Stimulated activated CD8-positive, alpha-beta memory T cell treated with anti-CD3 and anti-CD28 coated beads, Interleukin-15, amount 100 ng/mL, for 24 hours (primary cell): ENCODE data around the gene C1QL4.
"Not testable (repeated sequence)": the region's sequence is repeated elsewhere in the genome, so short reads cannot be mapped to it uniquely, and the experiment has no call there.

ENCODE experiments used
- DNase-seq: peaks from one replicate; pipeline ENCODE4 v3.0.0-alpha.2; 2020; ENCODE audit warnings: low read depth

Gene C1QL4

DNA sequence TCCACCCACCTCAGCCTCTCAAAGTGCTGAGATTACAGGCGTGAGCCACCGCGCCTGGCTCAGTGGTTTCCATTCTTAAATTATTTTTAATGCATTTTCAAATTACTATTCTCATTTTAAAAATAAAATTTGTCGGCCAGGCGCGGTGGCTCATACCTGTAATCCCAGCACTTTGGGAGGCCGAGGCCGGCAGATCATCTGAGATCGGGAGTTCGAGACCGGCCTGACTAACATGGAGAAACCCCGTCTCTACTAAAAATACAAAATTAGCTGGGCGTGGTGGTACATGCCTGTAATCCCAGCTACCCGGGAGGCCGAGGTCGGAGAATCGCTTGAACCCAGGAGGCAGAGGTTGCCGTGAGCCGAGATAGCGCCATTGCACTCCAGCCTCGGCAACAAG, 3.2 kb downstream of the C1QL4 start:
- not testable (repeated sequence) for DNase-seq

DNA sequence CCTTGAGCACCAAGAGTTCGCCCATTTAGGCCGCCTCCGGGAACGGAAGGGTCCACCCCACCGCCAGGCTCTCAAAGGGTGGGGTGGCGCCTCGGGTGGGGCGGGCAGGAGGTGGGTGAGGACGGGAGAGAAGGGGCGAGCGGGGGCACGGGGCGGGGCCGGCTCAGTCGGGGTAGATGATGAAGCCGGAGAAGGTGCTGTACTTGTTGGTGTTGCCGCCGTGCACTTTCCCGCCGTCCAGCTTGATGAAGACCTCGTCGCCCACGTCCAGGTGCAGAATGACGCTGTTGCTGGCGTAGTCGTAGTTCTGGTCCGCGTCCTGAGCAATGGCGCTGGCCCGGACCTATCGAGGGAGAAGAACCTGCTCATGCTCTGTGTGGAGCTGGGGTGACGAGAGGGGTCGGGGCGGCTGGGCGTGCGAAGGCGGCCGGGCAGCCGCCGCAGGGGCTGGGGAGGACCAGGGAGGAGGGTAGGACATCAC, 4.1 kb downstream of the C1QL4 start:
- no peak for DNase-seq

DNA sequence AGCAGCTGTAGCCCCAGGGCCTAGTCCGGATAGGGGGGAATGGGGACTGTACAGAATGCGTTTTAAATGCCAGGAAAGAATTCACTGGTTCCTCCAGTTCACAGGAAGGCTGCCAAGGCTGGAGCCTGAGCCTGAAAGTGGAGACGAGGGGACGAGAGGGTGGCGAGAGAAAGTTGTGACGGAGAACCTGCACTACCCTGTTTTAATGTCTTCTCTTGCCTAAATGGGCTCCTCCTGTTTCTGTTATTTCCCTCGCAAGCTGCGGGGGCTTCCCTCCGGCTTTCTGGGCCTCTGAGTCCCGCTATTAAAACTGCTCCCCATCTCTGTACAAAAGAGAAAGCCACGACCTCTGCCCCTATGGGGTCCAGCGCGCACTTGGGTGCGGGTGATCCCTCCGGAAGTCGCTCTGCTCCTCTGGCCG, 4.5 kb downstream of the C1QL4 start:
- no peak for DNase-seq

DNA sequence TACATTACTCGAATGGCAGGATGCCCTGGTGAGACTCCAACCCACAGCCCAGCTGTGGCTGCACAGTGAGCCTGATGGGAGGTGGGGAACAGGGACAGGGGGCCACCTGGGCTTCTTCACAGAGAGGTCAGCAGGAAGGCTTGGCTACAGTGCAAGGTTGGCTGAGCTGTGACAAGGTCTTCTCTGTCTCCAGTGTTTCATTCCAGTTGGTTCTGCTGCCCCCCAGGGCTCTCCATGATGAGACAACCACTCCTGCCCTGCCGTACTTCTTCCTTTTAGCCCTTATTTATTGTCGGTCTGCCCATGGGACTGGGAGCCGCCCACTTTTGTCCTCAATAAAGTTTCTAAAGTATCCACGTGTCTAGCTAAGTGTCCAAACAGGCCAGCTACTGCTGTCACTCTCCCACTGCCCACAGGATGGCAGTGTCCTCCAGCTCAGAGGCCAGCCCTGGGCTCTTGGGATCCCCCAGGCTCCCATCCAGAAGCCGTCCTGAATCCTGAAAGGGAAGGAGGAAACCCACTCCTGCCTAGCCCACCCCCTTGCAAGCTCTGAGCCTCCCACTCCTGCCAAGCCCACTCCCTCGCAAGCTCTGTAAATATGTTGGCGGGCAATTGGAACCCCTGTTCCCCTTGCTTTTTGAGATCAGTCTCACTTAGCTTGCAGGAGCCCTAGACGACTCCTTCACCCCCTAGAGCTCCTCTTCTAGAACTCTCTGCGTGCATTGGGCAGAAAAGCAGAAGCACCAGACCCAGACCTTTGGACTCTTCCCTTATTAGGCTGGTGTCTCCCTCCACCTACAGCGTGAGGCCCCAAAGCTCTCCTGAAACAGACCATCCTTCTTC, 5.4 kb downstream of the C1QL4 start:
- no peak for DNase-seq

DNA sequence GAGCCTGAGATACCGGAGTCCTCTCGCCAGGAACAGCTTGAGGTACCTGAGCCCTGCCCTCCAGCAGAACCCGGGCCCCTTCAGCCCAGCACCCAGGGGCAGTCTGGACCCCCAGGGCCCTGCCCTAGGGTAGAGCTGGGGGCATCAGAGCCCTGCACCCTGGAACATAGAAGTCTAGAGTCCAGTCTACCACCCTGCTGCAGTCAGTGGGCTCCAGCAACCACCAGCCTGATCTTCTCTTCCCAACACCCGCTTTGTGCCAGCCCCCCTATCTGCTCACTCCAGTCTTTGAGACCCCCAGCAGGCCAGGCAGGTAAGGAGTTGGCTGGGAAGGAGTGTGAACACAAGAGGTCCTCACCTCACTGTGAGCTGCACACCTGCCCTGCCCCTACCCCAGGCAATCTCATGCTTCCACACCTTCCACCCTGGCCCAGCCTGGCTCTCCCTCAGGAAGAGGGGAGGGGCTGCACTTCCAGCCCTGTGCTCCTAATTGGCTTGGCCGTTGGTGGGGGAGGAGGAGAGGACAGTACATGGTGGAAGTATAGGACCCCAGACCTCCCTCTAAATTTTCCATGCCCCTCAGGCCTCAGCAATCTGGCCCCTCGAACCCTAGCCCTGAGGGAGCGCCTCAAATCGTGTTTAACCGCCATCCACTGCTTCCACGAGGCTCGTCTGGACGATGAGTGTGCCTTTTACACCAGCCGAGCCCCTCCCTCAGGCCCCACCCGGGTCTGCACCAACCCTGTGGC, 6.2 kb downstream of the C1QL4 start:
- no peak for DNase-seq

DNA sequence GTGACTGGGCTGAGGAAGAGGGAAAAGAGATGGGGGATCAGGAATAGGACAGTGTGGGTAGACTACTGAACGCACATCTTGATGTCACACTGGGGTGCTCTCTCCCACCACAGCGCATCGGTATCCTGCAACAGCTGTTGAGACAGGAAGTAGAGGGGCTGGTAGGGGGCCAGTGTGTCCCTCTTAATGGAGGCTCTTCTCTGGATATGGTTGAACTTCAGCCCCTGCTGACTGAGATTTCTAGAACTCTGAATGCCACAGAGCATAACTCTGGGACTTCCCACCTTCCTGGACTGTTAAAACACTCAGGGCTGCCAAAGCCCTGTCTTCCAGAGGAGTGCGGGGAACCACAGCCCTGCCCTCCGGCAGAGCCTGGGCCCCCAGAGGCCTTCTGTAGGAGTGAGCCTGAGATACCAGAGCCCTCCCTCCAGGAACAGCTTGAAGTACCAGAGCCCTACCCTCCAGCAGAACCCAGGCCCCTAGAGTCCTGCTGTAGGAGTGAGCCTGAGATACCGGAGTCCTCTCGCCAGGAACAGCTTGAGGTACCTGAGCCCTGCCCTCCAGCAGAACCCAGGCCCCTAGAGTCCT, 6.9 kb downstream of the C1QL4 start:
- no peak for DNase-seq

DNA sequence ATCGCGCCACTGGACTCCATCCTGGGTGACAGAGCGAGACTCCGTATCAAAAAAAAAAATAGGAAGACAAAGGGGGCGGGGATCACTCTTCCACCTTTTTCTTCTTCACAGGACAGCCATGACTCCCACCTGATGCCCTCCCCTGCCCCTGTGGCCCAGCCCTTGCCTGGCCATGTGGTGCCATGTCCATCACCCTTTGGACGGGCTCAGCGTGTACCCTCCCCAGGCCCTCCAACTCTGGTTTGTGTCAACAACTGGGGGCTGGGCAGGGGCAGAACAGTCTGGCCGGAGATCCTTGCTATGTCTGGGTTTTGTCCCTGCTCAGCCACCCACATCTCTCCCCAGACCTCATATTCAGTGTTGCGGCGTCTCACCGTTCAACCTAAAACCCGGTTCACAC, 8.2 kb downstream of the C1QL4 start:
- no peak for DNase-seq

DNA sequence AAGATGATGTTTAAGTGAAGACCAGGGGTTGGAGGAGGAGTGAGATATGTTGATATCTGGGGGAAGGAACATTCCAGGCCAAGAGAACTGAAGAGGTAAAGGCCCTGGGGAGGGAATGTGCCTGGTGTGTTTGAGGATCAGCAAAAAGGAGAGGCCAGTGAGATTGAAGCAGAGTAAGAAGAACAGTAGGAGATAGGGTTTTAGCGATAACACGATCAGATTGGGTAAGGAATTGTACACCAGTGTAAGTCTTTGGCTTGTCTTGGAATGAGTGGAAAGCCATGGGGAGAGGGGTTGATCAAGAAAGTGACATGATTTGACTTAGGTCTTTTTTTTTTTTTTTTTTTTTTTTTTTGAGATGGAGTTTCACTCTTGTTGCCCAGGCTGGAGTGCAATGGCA, 9.1 kb downstream of the C1QL4 start:
- DNase-seq: no peak

DNA sequence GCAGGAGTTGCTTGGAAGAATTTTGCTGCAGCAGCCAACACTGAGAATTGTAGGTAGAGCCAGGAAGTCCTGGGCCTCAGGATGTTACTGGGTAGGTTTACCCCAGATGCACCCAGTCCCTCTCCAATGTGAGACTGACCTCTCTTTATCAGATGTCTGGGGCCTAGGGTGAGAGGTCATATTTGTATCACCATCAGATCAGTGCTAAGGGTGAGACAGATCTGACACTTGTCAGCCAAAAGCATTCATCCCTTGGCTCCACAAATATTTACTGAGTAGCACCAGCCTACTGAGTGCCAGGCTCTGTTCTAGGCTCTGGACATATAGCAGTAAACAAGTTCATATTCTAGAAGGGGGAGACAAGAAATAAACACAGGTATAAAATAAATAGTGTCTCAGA, 9.6 kb downstream of the C1QL4 start:
- DNase-seq: no peak

DNA sequence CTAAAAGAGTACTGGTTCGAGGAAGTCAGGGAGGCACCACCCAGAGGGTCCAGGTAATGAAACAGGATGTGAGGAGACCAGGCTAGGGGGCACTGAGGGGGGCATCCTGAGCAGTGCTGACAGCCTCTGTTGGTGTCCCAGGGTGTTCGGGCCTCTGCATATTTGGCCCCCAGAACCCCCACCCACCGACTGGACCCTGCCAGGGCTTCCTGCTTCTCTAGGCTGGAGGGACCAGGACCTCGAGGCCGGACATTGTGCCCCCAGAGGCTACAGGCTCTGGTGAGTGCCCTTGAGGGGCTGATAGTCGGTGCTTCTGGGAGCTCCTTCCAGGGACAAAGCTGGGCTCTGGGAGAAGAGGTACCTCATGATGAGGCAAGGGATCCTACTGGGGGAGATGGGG, 11.4 kb downstream of the C1QL4 start:
- no peak for DNase-seq

DNA sequence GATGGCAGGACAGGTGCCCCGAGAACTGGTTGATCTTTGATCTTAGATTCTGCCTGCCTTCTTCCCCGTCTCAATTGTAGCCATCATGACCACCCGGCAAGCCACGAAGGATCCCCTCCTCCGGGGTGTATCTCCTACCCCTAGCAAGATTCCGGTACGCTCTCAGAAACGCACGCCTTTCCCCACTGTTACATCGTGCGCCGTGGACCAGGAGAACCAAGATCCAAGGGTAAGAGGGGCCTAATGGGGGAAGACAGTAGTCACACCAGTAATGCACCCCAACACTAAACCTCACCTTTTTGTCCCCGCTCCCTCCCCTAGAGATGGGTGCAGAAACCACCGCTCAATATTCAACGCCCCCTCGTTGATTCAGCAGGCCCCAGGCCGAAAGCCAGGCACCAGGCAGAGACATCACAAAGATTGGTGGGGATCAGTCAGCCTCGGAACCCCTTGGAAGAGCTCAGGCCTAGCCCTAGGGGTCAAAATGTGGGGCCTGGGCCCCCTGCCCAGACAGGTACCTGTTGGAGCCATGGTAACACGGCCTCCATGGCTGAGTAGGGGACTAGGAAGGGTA, 13.4 kb downstream of the C1QL4 start:
- DNase-seq: no peak

DNA sequence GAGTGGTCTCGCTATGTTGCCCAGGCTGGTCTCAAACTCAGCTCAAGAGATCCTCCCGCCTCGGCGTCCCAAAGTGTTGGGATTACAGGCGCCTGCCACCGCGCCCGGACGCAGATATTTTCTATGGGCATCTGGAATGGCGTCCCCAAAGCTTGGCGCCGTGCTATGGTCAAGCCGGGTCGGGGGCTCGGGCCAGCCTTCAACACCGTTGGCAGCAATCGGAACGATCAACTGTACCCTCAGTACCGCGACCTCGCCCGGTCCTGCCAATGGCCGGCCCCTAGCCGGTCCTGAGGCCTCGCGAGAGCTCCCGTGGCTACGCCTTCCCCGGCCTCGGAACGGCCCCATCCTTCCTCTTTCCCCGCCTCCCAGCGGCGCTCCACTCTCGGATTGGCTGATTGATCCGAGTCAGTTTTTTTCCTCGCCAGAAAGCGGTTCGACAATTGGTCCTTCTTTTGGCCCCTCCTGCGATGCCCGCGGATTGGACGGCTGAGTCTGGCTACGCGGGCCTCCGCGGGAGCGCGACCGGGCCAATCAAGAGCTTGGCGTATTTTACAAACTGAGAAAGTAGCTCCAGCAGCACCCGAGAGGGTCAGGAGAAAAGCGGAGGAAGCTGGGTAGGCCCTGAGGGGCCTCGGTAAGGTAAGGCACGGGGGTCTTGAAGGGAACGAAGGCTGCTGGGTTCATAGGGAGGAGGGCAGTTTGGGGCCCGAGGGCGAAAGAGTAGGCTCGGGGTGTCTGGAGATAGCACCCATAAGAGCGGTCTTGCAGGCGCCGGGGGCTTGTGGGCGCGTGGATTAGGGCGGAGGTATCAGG, 14.1 kb downstream of the C1QL4 start, which contains the start of gene TROAP:
TROAP (plus strand) TSS at position 548 of the 816 bp plus-strand sequence. CDS start 354 bp downstream, outside the sequence.
- peak; percentile 80 for DNase-seq

DNA sequence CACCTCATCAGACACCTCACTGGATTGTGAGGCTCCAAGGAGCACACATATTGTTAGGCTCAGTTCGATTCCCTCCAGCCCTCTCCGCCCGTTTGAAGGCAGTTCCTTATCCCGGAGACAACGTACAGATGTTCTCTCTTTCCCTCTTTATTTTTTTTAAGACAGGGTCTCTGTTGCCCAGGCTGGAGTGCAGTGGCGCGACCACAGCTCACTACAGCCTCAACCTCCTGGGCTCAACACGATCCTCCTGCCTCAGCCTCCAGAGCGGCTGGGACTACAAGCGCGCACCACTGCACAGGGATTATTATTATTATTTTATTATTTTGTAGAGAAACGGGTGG, 14.7 kb downstream of the C1QL4 start:
- no peak for DNase-seq

DNA sequence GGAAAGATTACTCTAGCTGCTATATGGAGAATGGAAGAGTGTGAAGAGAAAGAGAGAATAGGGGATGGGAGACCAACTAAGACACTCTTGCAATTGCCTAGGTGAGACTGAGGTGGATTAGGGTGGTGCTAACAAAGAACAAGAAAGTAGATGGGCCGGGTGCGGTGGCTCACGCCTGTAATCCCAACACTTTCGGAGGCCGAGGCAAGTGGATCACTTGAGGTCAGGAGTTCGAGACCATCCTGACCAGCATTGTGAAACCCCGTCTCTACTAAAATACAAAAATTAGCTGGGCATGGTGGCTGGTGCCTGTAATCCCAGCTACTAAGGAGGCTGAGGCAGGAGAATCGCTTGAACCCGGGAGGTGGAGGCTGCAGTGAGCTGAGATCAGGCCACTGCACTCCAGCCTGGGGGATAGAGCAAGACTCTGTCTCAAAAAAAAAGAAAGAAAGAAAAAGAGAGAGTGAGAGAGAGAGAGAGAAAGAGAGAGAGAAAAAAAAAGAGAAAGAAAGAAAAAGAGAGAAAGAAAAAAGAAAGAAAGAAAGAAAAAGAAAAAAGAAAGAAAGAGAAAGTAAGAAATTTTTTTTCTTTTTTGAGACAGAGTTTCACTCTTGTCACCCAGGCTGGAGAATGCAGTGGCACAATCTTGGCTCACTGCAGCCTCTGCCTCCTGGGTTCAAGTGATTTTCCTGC, 16.4 kb downstream of the C1QL4 start:
- not testable (repeated sequence) for DNase-seq

DNA sequence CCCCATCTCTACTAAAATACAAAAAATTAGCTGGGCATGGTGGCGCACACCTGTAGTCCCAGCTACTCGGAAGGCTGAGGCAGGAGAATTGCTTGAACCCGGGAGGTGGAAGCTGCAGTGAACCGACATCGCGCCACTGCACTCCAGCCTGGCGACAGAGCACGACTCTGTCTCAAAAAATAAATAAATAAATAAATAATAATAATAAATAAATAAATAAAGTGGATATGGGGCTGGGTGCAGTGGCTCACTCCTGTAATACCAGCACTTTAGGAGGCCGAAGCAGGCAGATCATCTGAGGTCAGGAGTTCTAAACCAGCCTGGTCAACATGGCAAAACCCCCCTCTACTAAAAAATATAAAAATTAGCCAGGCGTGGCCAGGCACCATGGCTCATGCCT, 19.9 kb downstream of the C1QL4 start:
- not testable (repeated sequence) for DNase-seq

DNA sequence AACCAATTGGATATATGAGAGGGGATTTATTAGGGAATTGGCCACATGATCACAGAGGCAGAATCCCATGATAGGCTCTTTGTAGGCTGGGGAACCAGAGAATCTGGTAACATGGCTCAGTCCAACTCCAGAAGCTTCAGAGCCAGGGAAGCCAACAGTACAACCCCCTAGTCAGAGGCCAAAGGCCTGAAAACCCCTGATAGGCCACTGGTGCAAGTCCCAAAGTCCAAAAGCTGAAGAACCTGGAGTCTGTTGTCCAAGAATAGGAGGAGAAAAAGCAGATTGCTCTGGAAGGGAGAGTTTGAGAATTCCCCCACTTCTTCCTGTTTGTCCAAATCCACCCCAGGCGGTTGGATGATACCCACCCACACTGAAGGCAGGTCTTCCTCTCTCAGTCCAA, 22.2 kb downstream of the C1QL4 start:
- DNase-seq: no peak

DNA sequence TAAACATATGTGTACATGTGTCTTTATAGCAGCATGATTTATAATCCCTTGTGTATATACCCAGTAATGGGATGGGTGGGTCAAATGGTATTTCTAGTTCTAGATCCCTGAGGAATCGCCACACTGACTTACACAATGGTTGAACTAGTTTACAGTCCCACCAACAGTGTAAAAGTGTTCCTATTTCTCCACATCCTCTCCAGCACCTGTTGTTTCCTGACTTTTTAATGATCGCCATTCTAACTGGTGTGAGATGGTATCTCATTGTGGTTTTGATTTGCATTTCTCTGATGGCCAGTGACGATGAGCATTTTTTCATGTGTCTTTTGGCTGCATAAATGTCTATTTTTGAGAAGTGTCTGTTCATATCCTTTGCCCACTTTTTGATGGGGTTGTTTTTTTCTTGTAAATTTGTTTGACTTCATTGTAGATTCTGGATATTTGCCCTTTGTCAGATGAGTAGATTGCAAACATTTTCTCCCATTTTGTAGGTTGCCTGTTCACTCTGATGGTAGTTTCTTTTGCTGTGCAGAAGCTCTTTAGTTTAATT, 26.5 kb downstream of the C1QL4 start:
- DNase-seq: not testable (repeated sequence)

DNA sequence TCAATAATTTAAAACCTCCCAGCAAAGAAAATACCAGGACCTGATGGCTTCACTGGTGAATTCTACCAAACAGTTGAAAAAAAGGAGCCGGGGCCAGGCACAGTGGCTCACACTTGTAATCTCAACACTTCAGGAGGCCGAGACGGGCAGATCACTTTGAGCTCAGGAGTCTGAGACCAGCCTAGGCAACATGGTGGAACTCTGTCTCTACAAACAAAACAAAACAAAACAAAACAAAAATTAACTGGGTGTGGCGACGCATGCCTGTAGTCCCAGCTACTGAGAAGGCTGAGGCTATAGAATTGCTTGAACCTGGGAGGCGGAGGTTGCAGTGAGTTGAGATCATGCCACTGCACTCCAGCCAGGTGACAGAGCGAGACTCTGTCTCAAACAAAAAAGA, 27.6 kb downstream of the C1QL4 start:
- DNase-seq: no peak

DNA sequence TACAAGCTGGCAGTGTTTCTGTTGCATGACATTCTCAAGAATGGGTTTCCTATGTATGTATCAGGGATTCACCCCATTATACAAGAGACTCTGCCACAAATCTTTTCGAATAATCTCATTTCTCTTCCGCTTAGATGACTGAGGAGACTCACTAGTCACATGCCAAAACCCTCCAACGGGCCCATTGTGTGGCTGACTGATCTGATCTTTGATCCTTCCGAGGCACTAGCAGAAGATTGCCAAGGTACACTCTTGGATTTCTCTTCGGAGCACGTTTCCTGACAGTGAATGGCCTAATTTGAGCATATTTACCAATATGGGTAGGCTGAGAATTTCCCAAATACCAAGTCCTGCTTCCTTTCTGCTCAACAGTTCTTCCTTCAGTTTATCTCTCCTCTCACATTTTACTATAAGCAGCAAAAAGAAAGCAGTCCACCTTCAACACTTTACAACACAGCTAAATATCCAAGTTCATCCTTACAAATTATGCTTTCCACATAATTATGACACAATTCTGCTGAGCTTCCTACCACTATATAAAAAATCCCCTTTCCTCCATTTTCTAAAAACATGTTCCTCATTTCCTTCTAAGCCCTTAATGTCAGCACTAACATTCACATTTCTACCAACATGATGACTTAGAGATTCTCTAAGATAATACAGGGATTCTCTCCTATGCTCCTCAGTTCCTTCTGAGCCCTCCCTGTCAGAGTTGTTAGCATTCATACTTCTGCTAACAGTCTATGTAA, 31.1 kb downstream of the C1QL4 start:
- DNase-seq: no peak

DNA sequence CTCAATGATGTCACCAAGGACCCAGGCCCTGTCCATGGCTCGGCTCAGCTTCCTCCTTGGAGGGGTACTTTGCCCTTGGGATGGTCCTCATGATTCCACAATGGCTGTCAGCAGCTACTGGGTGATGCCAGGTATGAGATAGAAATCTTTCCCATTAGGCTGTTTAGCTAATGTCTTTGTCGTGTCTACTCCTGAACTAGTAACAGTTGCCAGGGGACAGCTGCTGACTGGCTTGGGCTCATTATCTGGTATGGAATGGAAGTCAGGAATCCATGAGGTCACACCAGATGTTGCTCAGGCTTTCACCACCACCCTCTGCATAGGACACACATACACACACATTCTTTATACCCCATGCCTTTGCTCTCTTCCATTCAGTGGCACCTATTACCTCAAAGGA, 32.8 kb downstream of the C1QL4 start:
- DNase-seq: no peak
